ENCODE data around the gene POTEI.
"Not testable (repeated sequence)": the region's sequence is repeated elsewhere in the genome, so short reads cannot be mapped to it uniquely, and the experiment has no call there.

The POTEI gene

GRCh38 chr2:130509228-130509627 is at the start of gene POTEI:
TSS of gene POTEI (minus strand) at chr2:130509328. CDS start at chr2:130509235, 93 bp downstream.
- not testable (repeated sequence) for DNase-seq

GRCh38 chr2:130556441-130556840 is 47.3 kb upstream of the POTEI start:
- not testable (repeated sequence) for DNase-seq

GRCh38 chr2:130554178-130554577 is 45.0 kb upstream of the POTEI start:
- not testable (repeated sequence) for DNase-seq

GRCh38 chr2:130549475-130549874 is 40.3 kb upstream of the POTEI start:
- not testable (repeated sequence) for DNase-seq

GRCh38 chr2:130548418-130548817 is 39.3 kb upstream of the POTEI start:
- DNase-seq: not testable (repeated sequence)

- not testable (repeated sequence) for DNase-seq
Measured at GRCh38 chr2:130544978-130545377, 35.9 kb upstream of the POTEI start.

- not testable (repeated sequence) for DNase-seq
Measured at GRCh38 chr2:130543785-130544528, 34.8 kb upstream of the POTEI start.

- DNase-seq: not testable (repeated sequence)
Measured at GRCh38 chr2:130542789-130543188, 33.7 kb upstream of the POTEI start.

- not testable (repeated sequence) for DNase-seq
Measured at GRCh38 chr2:130538271-130538670, 29.1 kb upstream of the POTEI start.

- not testable (repeated sequence) for DNase-seq
Measured at GRCh38 chr2:130536654-130537053, 27.5 kb upstream of the POTEI start.

GRCh38 chr2:130531672-130532071 is 22.5 kb upstream of the POTEI start:
- DNase-seq: not testable (repeated sequence)

- DNase-seq: not testable (repeated sequence)
Measured at GRCh38 chr2:130531225-130531624, 22.1 kb upstream of the POTEI start.

GRCh38 chr2:130530212-130530611 is 21.1 kb upstream of the POTEI start:
- DNase-seq: not testable (repeated sequence)

- not testable (repeated sequence) for DNase-seq
Measured at GRCh38 chr2:130529545-130529944, 20.4 kb upstream of the POTEI start.

- DNase-seq: not testable (repeated sequence)
Measured at GRCh38 chr2:130527365-130527967, 18.3 kb upstream of the POTEI start.

- DNase-seq: not testable (repeated sequence)
Measured at GRCh38 chr2:130522390-130522789, 13.3 kb upstream of the POTEI start.

GRCh38 chr2:130520992-130521391 is 11.9 kb upstream of the POTEI start, which contains the start of gene CFC1B:
TSS of gene CFC1B (plus strand) at chr2:130521222. CDS start at chr2:130521485, 263 bp downstream.
- DNase-seq: not testable (repeated sequence)

- DNase-seq: not testable (repeated sequence)
Measured at GRCh38 chr2:130518516-130519106, 9.5 kb upstream of the POTEI start.

- not testable (repeated sequence) for DNase-seq
Measured at GRCh38 chr2:130511747-130512451, 2.8 kb upstream of the POTEI start.

- DNase-seq: not testable (repeated sequence)
Measured at GRCh38 chr2:130510807-130511746, 1.9 kb upstream of the POTEI start.

GRCh38 chr2:130491073-130491472 is 18.1 kb downstream of the POTEI start:
- not testable (repeated sequence) for DNase-seq

- not testable (repeated sequence) for DNase-seq
Measured at GRCh38 chr2:130455413-130455812, 53.7 kb downstream of the POTEI start.
